HG02970 (cell line): Measurements from ENCODE around the gene E2F7.

Experiments
- ATAC-seq: cut with Tn5 transposase; IDR thresholded peaks from one replicate; pipeline ENCODE4 v1.9.1; 2021; ENCODE audit warnings: mild to moderate bottlenecking, moderate library complexity, moderate number of reproducible peaks; ENCODE audit not compliant: unreplicated experiment, low FRiP score

Gene E2F7

GRCh38 chr12:77023501-77023900 lies 41.9 kb downstream of the E2F7 start:
- no peak for ATAC-seq

- ATAC-seq: no peak
Observed at GRCh38 chr12:77019920-77020319, 45.4 kb downstream of the E2F7 start.

DNA sequence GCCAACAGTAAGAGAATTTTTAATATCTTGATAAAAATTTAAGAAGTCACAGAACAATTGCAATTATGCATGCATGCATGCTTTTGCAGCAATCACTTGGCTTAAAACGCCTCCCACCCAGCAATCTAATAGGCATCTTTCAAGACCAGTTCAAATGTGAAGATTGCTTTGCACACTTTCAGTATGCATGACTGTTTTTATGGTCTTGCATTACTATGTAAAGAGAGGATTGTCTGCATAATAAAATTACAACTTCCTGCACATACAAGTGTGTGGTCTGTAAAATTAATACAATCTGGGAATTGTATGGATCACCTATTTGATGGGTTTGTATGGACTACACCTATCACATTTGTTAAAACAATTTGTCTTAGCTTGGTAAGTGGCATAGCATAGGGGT lies 48.8 kb downstream of the E2F7 start:
- ATAC-seq: no peak

DNA sequence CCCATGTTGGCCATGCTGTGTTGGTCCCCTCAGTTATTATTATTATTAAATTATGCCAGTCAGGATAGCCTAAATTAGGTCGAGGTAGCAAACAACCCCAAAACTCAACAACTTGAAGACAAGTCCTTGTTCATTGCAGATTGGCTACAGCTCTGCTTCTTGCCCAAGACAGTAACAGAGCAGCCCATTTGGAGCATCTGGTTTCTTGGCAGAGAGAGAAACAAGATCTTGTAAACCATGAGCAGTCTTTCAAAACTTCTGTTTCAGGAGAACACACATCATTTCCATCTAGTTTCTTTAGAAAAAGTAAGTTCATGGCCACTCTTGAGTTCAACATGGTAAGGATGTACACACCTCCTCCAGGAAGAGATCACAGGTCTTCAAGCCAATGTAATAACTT lies 52.3 kb downstream of the E2F7 start:
- ATAC-seq: no peak

DNA sequence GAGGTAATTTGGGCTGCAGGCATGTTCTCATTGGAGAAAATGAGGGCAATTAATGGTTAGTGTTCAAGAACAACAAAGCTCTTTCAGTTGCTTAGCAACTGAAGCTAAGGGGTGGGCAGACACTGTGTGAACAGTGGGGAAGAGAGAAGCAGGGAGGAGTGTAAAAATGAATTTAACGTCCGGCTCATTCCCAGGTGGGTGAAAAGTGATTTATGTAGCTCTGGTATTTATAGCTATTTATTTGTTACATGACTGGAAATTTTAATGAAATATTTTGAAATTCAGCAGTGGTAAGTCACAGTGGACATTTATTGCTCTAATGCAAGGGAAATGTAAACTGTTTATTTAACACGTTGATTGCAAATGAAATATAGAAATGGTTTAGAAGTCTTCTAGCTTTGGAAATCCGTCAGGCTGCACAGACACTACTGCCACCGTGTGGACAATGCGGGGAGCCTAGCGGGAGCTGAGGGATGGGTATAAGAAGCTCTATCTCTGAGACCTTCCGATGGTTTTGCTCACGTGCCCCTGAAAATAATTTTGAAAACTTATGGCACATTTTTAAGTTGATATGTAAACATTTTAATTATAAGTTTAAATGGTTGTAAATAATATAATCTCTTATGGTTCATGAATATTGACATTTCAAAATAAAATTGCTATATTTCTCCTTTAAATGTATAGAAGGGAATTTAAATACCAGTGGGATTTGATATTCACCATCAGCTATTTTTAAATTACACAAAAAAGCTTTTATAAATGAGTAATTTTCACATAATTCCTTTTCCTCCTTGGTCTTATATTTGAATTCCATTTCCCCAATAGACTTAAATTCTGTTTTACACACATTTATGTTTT lies 54.4 kb downstream of the E2F7 start:
- peak; percentile 90 for ATAC-seq

- no peak for ATAC-seq
Observed at GRCh38 chr12:77007476-77007875, 57.9 kb downstream of the E2F7 start.

DNA sequence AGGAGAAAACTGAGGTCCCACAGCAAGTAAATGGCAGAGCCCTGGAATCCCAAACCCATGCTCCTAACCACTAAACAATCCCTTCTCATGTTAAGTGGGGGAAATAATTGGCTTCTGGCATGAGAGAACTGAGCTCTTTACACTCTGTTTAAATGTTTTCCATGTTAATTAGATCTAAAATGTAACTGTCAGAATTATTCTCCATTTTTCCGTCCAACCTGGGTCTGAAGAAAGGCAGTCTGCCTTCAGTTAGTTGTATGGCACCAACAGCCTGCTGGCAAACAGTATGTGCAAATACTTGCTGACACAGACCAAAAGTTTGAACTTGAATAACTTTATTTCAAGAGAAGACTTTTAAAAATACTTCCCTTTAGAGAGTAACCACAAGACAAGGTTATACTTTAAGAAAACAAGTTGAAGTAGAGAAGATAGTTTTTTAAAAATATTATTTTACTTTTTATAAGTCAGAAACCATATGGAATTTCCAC lies 59.7 kb downstream of the E2F7 start:
- no peak for ATAC-seq

DNA sequence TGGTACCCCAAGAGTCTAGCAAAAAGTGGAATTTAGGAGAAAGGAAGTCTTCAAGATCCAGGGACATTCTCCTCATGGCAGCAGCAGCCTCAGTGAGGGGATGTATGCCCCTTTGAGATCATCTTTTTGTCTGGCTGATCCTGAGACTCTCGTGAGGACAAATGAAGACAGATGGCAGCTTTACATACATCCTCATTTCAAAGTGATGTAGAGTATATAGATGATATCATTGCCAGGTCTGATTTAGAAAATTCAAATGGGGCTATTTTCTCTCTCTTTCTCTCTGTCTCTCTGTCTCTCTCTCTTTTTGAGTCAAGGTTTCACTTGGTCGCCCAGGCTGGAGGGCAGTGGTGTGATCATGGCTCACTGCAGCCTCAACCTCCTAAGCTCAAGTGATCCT lies 61.5 kb downstream of the E2F7 start:
- ATAC-seq: no peak

- ATAC-seq: no peak
Observed at GRCh38 chr12:77003246-77003645, 62.1 kb downstream of the E2F7 start.

DNA sequence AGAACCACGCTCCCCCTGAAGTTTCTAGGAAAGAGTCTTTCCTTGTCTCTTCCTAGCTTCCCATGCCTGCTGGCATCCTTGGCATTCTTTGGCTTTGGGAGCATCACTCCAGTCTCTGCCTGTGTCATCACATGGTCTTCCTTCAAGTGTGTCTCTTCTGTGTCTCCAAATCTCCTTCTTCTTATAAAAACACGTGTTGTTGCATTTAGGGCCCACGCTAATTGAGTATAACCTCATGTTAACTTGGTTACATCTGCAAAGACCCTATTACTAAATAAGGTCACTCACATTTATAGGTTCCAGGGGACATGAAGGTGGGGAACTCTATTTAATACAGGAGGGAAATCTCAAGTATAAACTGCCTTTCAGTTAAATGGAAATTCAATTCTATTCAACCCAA lies 63.0 kb downstream of the E2F7 start:
- no peak for ATAC-seq

- ATAC-seq: no peak
Observed at GRCh38 chr12:77001276-77001675, 64.1 kb downstream of the E2F7 start.

- no peak for ATAC-seq
Observed at GRCh38 chr12:76998908-76999556, 66.3 kb downstream of the E2F7 start.

DNA sequence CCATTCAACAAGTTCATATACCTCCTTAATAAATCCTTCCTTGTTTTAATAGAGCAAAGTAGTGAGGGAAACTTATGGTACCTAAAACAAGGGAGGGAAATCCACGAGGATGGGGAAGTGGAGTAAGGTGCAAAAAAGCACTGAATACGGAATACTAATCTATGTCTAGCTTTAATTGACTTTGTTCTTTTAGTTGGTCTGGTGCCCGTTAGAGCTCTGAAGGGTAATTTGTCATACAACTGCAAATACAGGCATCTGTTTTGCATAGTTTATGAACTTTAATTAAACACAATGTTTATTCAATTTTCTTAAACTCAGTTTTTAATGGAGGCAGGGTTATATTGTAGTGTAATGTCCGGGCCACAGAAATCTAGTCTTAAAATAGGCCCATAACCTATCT lies 67.0 kb downstream of the E2F7 start:
- no peak for ATAC-seq

DNA sequence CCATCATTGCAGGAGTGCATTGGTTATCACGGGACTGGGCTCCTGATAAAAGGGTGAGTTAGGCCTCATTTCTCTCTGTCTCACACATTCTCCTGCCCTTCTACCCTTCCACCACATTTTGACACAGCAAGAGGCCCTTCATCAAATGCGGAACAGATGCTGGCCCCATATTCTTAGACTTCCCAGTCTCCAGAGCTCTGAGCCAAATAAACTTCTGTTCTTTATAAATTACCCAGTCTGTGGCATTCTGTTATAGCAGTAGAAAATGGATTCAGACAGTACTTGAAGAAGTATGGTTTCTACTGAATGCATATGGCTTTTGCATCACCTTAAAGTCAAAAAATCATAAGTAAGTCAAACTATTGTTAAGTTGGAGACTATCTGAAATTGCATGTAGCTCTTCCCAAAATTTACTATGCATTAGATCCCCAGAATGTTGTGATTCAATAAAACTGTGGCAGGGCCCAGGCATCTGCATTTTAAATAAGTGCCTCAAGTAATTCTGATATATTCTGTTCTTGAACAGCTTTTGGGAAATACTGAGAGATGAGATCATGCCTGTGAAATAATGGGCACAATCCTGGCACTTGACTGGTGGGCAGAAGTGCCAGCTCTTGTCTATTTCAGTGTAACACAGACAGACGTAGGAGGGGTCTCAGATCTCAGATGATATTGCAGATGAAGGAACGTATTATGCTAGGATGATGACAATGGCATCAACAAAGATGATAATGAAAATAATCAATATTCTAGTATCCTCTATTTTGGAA lies 68.2 kb downstream of the E2F7 start:
- no peak for ATAC-seq

DNA sequence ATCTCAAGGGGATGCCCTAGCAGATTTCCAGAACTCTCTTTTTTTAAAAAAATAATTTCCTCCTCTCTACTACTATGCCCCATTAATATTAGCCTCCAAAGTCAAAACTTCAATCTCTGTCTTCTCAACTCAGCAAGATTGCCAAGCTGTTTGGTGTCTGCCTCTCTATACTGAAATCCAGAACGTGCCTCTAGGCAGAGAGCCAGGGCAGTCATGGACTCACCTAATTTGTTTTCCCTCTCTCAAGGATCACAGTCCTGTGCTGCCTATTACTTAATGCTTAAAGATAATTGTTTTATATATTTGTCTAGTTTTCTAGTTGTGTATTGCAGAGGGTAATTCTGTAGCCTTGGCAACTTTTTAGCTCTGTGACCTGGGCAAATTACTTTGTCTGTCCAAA lies 74.7 kb downstream of the E2F7 start:
- no peak for ATAC-seq

- ATAC-seq: no peak
Observed at GRCh38 chr12:76984566-76984965, 80.8 kb downstream of the E2F7 start.

GRCh38 chr12:76983420-76983819 lies 81.9 kb downstream of the E2F7 start:
- no peak for ATAC-seq

- ATAC-seq: no peak
Observed at GRCh38 chr12:76980196-76980595, 85.2 kb downstream of the E2F7 start.

DNA sequence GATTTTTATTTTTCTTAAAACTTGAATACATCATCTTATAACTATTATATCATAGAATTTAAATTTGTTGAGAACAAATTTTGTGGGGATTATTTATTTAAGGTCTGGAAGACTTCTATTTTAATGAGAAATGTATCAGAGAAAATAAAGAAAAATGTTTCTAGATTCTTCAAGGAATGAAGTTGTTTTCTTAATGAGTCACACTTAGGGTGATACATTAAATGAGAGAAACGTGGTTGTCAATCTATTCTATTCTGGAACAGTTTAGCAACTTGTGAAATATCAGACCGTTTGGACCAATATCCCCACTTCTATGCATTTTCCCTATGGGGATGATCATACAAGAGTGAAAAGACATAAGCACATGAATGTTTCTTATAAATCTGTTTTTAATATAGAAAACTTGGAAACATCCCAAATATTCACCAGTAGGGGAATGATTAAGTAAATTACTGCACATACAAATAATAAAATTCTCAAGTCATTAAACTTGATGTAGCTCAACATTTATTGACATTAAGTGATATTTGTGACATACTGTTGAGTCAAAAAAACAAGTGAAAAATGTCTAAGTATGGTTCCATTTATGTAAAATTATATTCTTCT lies 88.5 kb downstream of the E2F7 start:
- no peak for ATAC-seq
